ENCODE results near the gene CCDC3. TPM values are rescaled to one million over a fixed set of nuclear protein-coding genes. Genes with fewer than 3 reads are reported as not detected.

The CCDC3 gene
- total and polyA plus RNA-seq, 2 of the 4 experiments (the other 2 are of a cell fraction), result 0.29 to 0.36 TPM

GRCh38 chr10:12907656-12908055, 93.9 kb downstream of the CCDC3 start:
- no peaks in the 10 kb centered on the region for H3K9me1 ChIP-seq (ENCODE audit: insufficient read depth, low read length)
- H2AFZ ChIP-seq (replicated peaks; ENCODE audit: low read length, poor library complexity), result peak overlapping the region; percentile 53
- ChIA-PET CTCF (no interaction called here), POLR2A (ENCODE audit: unreplicated experiment) (no interaction called here)
- TF ChIP-seq CEBPB (IDR thresholded peaks at IDR 0.05; ENCODE audit: low read depth, low read length), result no peak
- no peak for TF ChIP-seq RAD21 (IDR thresholded peaks at IDR 0.05; ENCODE audit: low read length)
- no peak for TF ChIP-seq NFE2L2 (IDR thresholded peaks at IDR 0.05; ENCODE audit: low read depth, low read length)
- no peak for TF ChIP-seq FOS (IDR thresholded peaks at IDR 0.05; ENCODE audit: low read depth, low read length)
- no peak for TF ChIP-seq SMC3 (IDR thresholded peaks at IDR 0.05; ENCODE audit: low read depth, low read length)
- no peak for TF ChIP-seq MXI1 (IDR thresholded peaks at IDR 0.05; ENCODE audit: borderline replicate concordance, low read depth, low read length)
- no peak for TF ChIP-seq MAZ (IDR thresholded peaks at IDR 0.05; ENCODE audit: borderline replicate concordance, low read depth, low read length)
- no peak for TF ChIP-seq ELK1 (IDR thresholded peaks at IDR 0.05; ENCODE audit: borderline replicate concordance, low read depth, low read length)
- TF ChIP-seq CHD1 (IDR thresholded peaks at IDR 0.05; ENCODE audit: low read depth, low read length), result no peak
- no peak for TF ChIP-seq BHLHE40 (IDR thresholded peaks at IDR 0.05; ENCODE audit: low read depth, low read length)
- no peak for TF ChIP-seq USF2 (IDR thresholded peaks at IDR 0.05; ENCODE audit: low read depth, low read length)
- no peak overlapping the region for H2BK5ac ChIP-seq (ENCODE audit: low read depth, low read length, poor library complexity, severe bottlenecking)
- intact Hi-C loops (cut with micrococcal nuclease) (loop anchor here (1.0 kb wide), 1 partner anchor 149 kb away; no protein-coding TSS in a partner anchor), in situ Hi-C loops (cut with MboI; ENCODE audit: low sequenced_read_pairs) (loop anchor here (10.0 kb wide), 1 partner anchor 643 kb away; no protein-coding TSS in a partner anchor), dilution Hi-C loops (cut with HindIII; ENCODE audit: low sequenced_read_pairs, unreplicated experiment) (no loop called here)
- no peak overlapping the region for H3K9ac ChIP-seq (ENCODE audit: low read depth, low read length)
- H3K4me3 ChIP-seq (ENCODE audit: insufficient read depth, low read depth, low read length), result no peak overlapping the region
- no peak overlapping the region for H4K8ac ChIP-seq (ENCODE audit: low read depth in 2 of 2, low read length in 2 of 2)
- no peaks in the 10 kb centered on the region for H4K20me1 ChIP-seq (ENCODE audit: insufficient read depth, low read length)
- no peak overlapping the region for H2BK15ac ChIP-seq (ENCODE audit: low read depth, low read length)
- no peaks in the 10 kb centered on the region for H3K79me1 ChIP-seq (ENCODE audit: low read depth in 1 of 2, low read length in 2 of 2)
- H4K91ac ChIP-seq (ENCODE audit: insufficient read depth, low read depth, low read length), result no peak overlapping the region; the same call in 1 of the 2 replicates
- H2BK120ac ChIP-seq (ENCODE audit: low read depth, low read length), result no peak overlapping the region
- 63% methylated on average over 1 of the region's 4 CpGs; no CpG with 5 or more reads in 1 of the 2 experiments for WGBS, 2 experiments (ENCODE audit: extremely low coverage in 2 of 2, insufficient read length in 1 of 2)
- H3K56ac ChIP-seq (ENCODE audit: extremely low read depth, insufficient read depth, low read length), result no peak overlapping the region
- H3K36me3 ChIP-seq (ENCODE audit: control insufficient read depth, insufficient read depth, low read length), result no peaks in the 10 kb centered on the region
- H3K4me2 ChIP-seq (ENCODE audit: low read depth, low read length), result peak overlapping the region; percentile 6; the same call in 1 of the 2 replicates
- BruUV-seq (replicated peaks), result no TSS peak
- H3K27ac ChIP-seq (ENCODE audit: insufficient read depth, low read length), result no peak overlapping the region
- peak; percentile 74 for DNase-seq
- no peak overlapping the region for H2BK20ac ChIP-seq (ENCODE audit: low read depth, low read length)
- no peak overlapping the region for H3K4ac ChIP-seq (ENCODE audit: low read depth, low read length)
- peak; percentile 54 for ATAC-seq (ENCODE audit: low read depth)
- H4K5ac ChIP-seq (ENCODE audit: low read depth, low read length), result no peak overlapping the region
- no peak overlapping the region for H2AK5ac ChIP-seq (ENCODE audit: low read depth, low read length)
- H2AK9ac ChIP-seq (replicated peaks; ENCODE audit: low read depth, low read length, poor library complexity), result no peak overlapping the region
- H3K23ac ChIP-seq (ENCODE audit: low read depth, low read length), result no peak overlapping the region
- no peaks in the 10 kb centered on the region; the same call in 1 of the 2 replicates for H3K4me1 ChIP-seq (ENCODE audit: control insufficient read depth, insufficient read depth, low read length)
- H3K9me3 ChIP-seq (ENCODE audit: control insufficient read depth, insufficient read depth, low read length), result no peaks in the 10 kb centered on the region
- no peak overlapping the region for H3K14ac ChIP-seq (replicated peaks; ENCODE audit: low read depth, low read length)
- H3K27me3 ChIP-seq (ENCODE audit: control insufficient read depth, insufficient read depth, low read length), result peaks cover 2% of the 10 kb centered on the region; the same call in 1 of the 2 replicates
- no peak overlapping the region for H3K18ac ChIP-seq (ENCODE audit: low read depth, low read length)
